NCI-H774 (cell line): ENCODE results near the gene RLF.
"Not testable (repeated sequence)": the region's sequence is repeated elsewhere in the genome, so short reads cannot be mapped to it uniquely, and the experiment has no call there.

ENCODE experiments used
- DNase-seq: peaks from one replicate; lab custom pipeline; 2025; lab: John Stamatoyannopoulos, UW

Gene RLF

GRCh38 chr1:40174788-40175187 lies 13.6 kb downstream of the RLF start:
- no peak for DNase-seq

DNA sequence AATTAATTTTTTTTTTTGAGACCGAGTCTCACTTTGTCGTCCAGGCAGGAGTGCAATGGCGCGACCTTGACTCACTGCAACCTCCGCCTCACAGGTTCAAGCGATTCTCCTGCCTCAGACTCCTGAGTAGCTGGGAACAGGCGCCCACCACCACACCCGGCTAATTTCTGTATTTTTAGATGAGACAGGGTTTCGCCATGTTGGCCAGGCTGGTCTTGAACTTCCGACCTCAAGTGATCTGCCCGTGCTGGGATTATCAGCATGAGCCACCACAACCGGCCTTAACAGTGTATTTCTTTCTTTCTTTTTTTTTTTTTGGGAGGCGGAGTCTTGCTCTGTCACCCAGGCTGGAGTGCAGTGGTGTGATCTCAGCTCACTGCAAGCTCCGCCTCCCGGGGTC lies 15.8 kb downstream of the RLF start:
- DNase-seq = not testable (repeated sequence)

GRCh38 chr1:40178200-40178599 lies 17.0 kb downstream of the RLF start:
- no peak for DNase-seq

DNA sequence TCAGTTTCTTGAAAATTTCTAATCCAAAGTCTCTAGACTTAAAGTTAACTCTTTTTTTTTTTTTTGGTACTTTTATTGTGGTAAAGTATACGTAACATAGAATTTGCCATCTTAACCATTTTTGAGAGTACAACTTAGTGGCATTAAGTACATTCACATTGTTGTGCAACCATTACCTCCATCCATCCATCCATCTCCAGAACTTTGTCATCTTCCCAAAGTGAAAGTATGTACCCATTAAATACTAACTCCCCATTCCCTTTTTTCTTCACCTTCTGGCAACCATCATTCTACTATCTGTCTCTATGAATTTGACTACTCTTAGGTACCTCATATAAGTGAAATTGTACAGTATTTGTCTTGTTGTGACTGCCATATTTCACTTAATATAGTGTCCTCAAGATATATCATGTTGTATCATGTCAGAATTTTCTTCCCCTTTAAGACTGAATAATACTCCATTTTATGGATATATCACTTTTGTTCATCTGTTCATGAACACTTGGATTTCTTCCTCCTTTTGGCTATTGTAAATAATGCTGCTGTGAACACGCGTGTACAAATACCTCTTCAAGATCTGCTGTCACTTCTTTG lies 18.4 kb downstream of the RLF start:
- no peak for DNase-seq

- DNase-seq = no peak
Observed at GRCh38 chr1:40183055-40183710, 22.0 kb downstream of the RLF start.

DNA sequence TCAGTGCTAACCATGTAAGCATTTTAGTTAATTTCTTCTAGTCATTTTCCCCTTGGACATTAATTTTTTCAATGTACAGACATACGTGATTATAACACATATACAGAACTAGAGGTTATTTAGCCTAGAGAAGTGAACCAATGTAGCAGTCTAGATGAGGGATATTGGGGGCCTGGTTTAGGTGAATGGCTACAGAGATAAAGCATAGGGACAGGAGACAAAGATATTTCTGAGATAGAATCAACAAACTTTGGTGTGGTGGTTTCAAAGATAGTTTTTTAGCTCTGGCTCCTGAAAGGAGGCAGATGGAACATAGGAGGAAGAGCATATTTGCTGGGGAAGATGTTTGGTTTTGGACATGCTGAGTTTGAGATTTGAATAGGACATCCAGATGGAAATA lies 23.0 kb downstream of the RLF start:
- DNase-seq = no peak

DNA sequence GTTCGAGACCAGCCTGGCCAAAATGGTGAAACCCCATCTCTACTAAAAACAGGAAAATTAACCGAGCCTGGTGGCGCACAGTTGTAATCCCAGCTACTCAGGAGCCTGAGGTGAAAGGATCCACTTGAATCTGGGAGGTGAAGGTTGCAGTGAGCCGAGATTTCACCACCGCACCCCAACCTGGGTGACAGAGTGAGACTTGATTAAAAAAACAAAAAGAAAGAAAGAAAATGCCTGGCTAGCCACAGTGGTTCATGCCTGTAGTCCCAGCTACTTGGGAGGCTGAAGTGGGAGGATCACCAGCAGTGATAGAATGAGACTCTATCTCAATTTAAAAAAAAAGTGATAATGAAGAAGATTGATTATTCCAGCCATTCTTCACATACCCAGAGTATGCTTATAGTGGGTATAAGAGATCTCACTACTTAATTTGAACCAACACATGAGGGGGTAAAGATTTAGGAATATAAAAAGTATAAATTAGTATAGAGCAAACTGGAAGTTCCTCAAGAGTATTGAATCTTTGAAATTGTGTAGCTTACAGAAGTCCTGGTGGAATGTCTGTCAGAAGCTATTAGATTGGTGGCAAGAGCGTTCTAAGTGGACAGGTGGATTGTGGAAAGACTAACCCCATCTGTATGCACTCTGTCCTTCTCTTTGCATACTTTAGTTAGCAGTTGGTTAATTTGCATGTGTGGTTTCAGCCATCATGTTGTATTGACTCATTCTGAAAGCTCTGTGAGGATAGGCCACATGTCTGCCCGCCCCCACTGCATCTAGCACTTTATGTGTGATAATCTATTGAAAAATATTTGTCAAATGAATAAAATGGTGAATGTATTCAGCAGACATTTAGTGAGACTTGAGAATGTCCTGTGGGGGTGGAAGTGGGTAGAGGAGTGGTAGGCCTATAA lies 25.0 kb downstream of the RLF start:
- DNase-seq = no peak

DNA sequence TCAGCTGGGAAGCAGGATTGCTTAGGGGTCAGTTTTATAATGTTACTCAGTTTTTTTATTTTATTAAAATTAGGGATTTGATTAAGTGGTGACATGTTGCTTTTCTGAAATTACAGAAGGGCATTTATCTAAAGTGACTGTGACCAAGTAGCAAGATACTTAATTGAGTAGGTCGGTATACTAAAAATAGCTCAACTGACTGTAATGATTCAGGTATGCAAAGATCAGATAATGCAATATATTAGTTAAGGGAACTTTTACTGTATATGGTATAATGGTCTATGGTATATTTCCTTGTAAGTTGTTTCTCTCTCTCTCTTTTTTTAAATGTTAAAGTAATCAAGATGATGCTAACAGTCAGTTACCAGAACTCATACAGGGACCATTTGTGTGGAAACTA lies 26.2 kb downstream of the RLF start:
- no peak for DNase-seq

- DNase-seq = not testable (repeated sequence)
Observed at GRCh38 chr1:40194639-40195038, 33.5 kb downstream of the RLF start.

- no peak for DNase-seq
Observed at GRCh38 chr1:40197656-40198055, 36.5 kb downstream of the RLF start.

DNA sequence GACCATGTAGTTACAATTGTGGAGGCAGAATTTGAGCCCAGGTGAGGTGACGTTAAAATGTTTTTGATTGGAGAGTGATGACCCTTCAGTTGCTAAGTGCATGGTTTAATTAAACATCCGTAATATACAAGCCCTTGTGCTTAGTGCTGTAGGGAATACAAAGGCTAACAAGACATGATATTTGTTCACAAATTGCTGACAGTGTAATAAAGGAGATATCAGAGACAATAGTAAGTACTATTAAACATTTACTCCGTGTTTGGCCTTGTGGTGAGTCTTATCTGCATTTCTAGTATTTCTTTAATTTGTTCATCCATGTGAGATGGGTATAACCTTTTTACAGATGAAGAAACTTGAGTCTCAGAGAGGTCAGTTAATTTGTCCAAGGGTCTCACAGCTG lies 37.9 kb downstream of the RLF start:
- peak; percentile 44 for DNase-seq

DNA sequence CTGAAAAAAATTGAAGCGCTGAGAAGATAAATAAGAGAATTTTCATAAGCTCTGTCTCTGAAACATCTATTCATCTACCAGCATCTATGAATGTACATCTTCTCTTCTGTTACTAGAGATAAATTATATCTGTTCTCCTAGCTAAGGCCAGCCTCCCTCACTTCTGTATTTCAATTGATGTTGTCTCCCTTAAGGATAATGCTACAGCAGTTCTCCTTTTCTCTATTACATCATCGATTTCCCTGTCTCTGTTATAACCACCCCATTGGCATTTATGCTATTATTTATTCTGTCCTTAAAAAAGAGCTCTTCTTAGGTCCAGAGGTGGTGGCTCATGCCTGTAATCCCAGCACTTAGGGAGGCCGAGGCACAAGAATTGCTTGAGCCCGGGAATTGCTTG lies 43.7 kb downstream of the RLF start:
- DNase-seq = no peak

GRCh38 chr1:40210511-40211204 lies 49.5 kb downstream of the RLF start:
- DNase-seq = no peak

DNA sequence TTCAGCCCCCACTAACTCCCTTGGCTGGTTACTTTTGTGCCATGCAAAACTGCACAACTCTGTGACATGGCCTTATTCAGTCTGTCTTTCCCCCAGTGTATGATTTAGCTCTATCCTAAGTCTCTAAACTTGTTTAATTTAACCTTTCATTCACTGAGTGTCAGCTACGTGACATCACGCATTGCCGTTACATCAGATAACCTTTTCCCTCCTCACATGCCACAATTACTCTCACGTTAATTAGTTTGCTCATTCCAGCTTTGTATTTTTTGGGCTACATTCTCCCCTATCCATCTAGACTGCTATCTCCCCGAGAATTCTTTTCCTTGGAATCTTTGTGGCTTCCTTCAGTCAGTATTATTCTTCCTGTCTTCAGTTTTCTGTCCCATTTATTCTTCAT lies 57.1 kb downstream of the RLF start:
- DNase-seq = no peak

DNA sequence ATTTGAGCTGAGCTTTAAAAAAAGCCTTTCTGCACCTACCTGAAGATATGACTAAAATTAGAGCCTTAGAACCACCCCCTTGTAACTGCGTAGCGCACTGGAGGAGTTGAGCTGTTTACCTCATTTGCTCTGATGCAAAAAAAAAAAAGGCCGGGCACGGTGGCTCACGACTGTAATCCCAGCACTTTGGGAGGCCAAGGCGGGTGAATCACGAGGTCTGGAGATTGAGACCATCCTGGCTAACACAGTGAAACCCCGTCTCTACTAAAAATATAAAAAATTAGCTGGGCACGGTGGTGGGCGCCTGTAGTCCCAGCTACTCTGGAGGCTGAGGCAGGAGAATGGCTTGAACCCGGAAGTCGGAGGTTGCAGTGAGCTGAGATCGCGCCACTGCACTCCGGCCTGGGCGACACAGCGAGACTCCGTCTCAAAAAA lies 60.3 kb downstream of the RLF start:
- not testable (repeated sequence) for DNase-seq

DNA sequence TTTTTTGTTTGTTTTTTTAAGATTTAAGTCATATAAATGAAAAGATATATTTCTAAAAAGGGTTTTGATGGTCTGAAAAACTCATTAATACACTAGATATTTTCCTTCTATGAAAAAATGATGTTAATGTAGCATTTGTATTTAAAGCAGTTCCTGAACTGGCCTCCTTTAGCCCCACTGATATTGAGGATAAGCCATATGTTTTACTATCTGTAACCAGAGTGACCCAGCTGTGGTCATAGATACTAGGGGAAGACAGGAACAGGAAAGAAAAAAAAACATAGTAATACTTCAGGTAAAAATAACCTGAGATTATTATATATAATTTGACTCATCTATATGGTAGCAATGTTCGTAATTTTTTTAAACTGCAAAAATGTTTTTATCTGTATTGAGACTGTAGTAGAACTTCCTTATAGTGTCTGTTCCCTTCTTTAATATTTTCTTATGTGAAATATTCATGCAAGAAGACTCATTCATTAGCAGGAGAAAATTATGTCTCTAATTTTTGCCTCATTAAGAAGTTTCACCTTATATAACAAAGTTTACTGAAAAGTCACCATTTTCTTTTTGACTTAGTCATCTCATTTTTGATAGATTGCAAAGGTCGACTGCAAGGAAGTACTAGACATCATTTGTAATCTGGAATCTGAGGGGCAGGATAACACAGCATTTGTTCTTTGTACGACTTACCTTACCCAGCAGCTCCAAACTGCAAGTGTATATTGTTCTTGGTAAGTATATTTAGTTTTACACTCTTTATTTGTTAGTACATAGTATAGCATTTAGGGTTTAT lies 61.0 kb downstream of the RLF start:
- DNase-seq = no peak

DNA sequence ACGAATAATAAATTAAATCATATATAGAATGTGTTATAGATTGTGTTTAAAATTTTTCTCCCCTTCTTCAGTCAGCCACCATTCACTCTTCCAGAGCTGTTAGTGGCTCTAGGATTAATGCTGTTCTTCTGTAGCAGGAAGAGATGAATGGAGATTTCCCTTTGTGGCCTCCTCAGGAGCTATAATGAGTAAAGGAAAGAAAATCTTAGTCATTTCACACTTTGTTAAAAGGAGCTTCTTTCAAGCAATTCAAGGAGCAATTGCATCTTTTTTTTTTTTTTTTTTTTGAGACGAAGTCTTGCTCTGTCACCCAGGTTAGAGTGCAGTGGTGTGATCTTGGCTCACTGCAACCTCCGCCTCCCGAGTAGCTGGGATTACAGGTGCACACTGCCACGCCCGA lies 62.9 kb downstream of the RLF start:
- DNase-seq = no peak

- DNase-seq = no peak
Observed at GRCh38 chr1:40226192-40226591, 65.0 kb downstream of the RLF start.

GRCh38 chr1:40232444-40232843 lies 71.3 kb downstream of the RLF start:
- no peak for DNase-seq

DNA sequence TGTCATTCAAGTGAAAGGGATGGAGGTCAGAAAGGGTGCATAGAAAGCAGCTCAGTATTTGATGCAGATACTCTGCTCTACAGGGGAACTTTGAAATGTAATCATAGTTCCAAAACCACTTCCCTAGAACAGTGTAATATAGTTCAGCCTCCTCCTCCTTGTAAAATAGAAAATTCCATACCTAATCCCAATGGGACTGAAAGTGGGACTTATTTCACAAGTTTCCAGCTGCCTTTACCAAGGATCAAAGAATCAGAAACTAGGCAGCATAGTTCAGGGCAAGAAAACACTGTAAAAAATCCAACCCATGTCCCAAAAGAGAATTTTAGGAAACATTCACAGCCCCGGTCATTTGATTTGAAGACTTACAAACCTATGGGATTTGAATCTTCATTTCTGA lies 78.4 kb downstream of the RLF start:
- no peak for DNase-seq

GRCh38 chr1:40240390-40240789 lies 79.2 kb downstream of the RLF start:
- no peak for DNase-seq

DNA sequence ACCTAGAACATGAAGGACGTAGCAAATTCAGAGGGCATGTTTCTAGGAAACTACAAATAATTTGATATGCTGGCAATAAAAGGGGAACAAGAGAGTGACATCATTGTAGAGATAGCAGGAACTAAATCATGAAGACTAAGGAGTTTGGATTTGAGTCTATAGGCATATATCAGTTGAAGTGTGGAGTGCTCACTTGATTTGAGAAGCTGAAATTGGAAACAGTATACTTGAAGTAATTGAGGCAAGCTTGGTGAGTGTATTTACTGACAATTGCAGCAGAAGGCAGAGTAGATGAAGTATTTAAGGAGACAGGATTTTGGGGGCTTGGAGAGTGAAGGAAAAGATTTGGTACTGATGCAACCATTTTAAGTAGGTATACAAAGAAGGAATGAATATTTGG lies 80.2 kb downstream of the RLF start:
- no peak for DNase-seq
